HG03103 (cell line): ENCODE results near the gene RASGEF1C.
"Not testable (repeated sequence)": the region's sequence is repeated elsewhere in the genome, so short reads cannot be mapped to it uniquely, and the experiment has no call there.

Experiments used
- ATAC-seq: cut with Tn5 transposase; IDR thresholded peaks from one replicate; pipeline ENCODE4 v1.9.1; 2021; ENCODE audit warnings: low read depth; ENCODE audit not compliant: unreplicated experiment

The RASGEF1C gene

GRCh38 chr5:180212363-180213255 lies 3.6 kb upstream of the RASGEF1C start:
- ATAC-seq, result no peak

- ATAC-seq, result no peak
Measured at GRCh38 chr5:180211761-180212035, 2.7 kb upstream of the RASGEF1C start.

GRCh38 chr5:180210961-180211760 lies 2.1 kb upstream of the RASGEF1C start:
- ATAC-seq, result no peak

- ATAC-seq, result not testable (repeated sequence)
Measured at GRCh38 chr5:180210077-180210476, 1.1 kb upstream of the RASGEF1C start.

GRCh38 chr5:180208435-180209081 lies 453 bp downstream of the RASGEF1C start:
- ATAC-seq, result peak; percentile 33

- ATAC-seq, result no peak
Measured at GRCh38 chr5:180208038-180208434, 975 bp downstream of the RASGEF1C start.

GRCh38 chr5:180207593-180207992 lies 1.4 kb downstream of the RASGEF1C start:
- no peak for ATAC-seq

GRCh38 chr5:180206993-180207392 lies 2.0 kb downstream of the RASGEF1C start:
- no peak for ATAC-seq

- no peak for ATAC-seq
Measured at GRCh38 chr5:180205916-180206315, 3.1 kb downstream of the RASGEF1C start.

- no peak for ATAC-seq
Measured at GRCh38 chr5:180204276-180204819, 4.7 kb downstream of the RASGEF1C start.

GRCh38 chr5:180202939-180203573 lies 6.0 kb downstream of the RASGEF1C start:
- ATAC-seq, result no peak

- ATAC-seq, result no peak
Measured at GRCh38 chr5:180201051-180201987, 7.7 kb downstream of the RASGEF1C start.

GRCh38 chr5:180199390-180199789 lies 9.6 kb downstream of the RASGEF1C start:
- ATAC-seq, result no peak

- ATAC-seq, result no peak
Measured at GRCh38 chr5:180198208-180198607, 10.8 kb downstream of the RASGEF1C start.

- ATAC-seq, result no peak
Measured at GRCh38 chr5:180197016-180197702, 11.9 kb downstream of the RASGEF1C start.

- ATAC-seq, result no peak
Measured at GRCh38 chr5:180194410-180195345, 14.3 kb downstream of the RASGEF1C start.

- no peak for ATAC-seq
Measured at GRCh38 chr5:180193749-180194375, 15.1 kb downstream of the RASGEF1C start.
